ENCODE measurements around the gene CAND2. TPM values are rescaled to one million over a fixed set of nuclear protein-coding genes. Genes with fewer than 3 reads are reported as not detected.
A peak's percentile ranks its signal among the peaks of the same experiment; 100 is the strongest.
"Not testable (repeated sequence)": the region's sequence is repeated elsewhere in the genome, so short reads cannot be mapped to it uniquely, and the experiment has no call there.

The CAND2 gene
- total RNA-seq, 2 donors from 2014 or later = 1.2 to 1.6 TPM

DNA sequence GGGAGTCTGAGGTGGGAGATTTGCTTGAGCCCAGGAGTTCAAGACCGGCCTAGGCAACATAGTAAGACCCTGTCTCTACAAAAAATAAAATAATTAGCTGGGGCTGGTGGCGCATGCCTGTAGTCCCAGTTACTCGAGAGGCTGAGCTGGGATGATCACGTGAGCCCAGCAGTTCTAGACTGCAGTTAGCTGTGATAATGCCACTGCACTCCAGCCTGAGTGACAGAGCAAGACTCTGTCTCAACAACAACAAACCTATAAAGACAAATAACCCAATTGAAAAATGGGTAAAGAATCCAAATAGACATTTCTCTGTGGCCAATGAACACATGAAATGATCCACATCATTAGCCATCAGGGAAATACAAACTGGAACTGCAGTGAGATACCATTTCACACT, 46.0 kb downstream of the CAND2 start:
- Mint-ChIP-seq H3K27ac (peak overlapping the region; percentile 99), H3K4me1 (peaks cover 33% of the 10 kb centered on the region), H3K4me3 (no peak overlapping the region), H3K36me3 (ENCODE audit: low read depth) (peaks cover 11% of the 10 kb centered on the region), H3K27me3 (no peaks in the 10 kb centered on the region)
- ATAC-seq (no peak), DNase-seq (no peak)
- no peaks in the 10 kb centered on the region for H3K9me3 ChIP-seq (ENCODE audit: control insufficient read depth, low read length, poor library complexity, severe bottlenecking)

GRCh38 chr3:12845811-12846210, 49.3 kb downstream of the CAND2 start:
- no peaks in the 10 kb centered on the region for H3K9me3 ChIP-seq (ENCODE audit: control insufficient read depth, low read length, poor library complexity, severe bottlenecking)
- H3K4me3 Mint-ChIP-seq = no peak overlapping the region
- peaks cover 5% of the 10 kb centered on the region for H3K4me1 Mint-ChIP-seq
- ATAC-seq (no peak), DNase-seq (no peak)
- peaks cover 3% of the 10 kb centered on the region for H3K36me3 Mint-ChIP-seq (ENCODE audit: low read depth)
- no peak overlapping the region for H3K27ac Mint-ChIP-seq
- no peaks in the 10 kb centered on the region for H3K27me3 Mint-ChIP-seq

DNA sequence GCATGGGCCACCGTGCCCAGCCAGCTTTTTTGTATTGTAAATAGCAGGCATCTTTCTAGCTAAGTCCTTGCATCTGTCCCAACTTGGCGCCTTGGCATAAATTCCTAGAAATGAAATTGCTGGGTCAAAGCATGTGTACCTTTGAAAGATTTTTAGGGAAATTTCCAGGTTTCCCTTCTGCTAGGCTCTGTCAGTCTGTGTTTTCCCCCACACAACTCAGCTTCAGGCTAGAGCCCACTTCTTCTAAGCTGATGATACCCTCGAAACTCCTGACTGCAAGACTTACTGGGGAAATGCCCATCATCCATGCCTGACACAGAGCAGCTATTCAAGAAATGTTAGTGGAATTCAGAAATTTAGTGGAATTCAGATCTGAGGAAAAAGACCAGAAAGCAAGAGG, 55.7 kb downstream of the CAND2 start:
- Mint-ChIP-seq H3K27ac (no peak overlapping the region), H3K27me3 (peaks cover 30% of the 10 kb centered on the region), H3K4me3 (no peak overlapping the region)

DNA sequence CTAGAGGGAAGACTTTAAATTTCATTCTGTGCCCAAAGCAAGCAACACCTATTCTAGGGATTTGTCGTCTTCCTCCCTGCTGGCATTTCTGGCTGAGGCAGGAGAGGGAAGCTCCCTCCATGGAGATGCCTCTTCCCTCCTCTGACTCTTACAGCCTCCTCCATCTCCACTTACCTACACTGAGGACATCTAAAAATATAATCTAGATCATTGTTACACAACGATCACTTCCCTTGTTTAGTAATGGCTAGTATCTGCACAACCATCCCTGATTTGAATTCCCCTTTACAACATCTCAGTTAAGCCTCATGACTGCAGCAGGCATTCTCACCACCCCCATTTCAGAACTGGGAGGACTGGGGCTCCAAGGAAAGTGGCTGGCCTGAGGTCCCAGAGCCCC, 57.4 kb downstream of the CAND2 start:
- not testable (repeated sequence) for H3K4me1 Mint-ChIP-seq; ATAC-seq; H3K9me3 ChIP-seq (ENCODE audit: control insufficient read depth, low read length, poor library complexity, severe bottlenecking); H3K27ac Mint-ChIP-seq; DNase-seq; H3K4me3 Mint-ChIP-seq; H3K36me3 Mint-ChIP-seq (ENCODE audit: low read depth)
- H3K27me3 Mint-ChIP-seq = peaks cover 36% of the 10 kb centered on the region

More for the DNA sequence above, 55.7 kb downstream of the CAND2 start:
- no peaks in the 10 kb centered on the region for H3K4me1 Mint-ChIP-seq
- DNase-seq (no peak), ATAC-seq (no peak)
- peaks cover 4% of the 10 kb centered on the region for H3K36me3 Mint-ChIP-seq (ENCODE audit: low read depth)
- no peaks in the 10 kb centered on the region for H3K9me3 ChIP-seq (ENCODE audit: control insufficient read depth, low read length, poor library complexity, severe bottlenecking)

- peaks cover 4% of the 10 kb centered on the region for H3K36me3 Mint-ChIP-seq (ENCODE audit: low read depth)
- no peaks in the 10 kb centered on the region for H3K9me3 ChIP-seq (ENCODE audit: control insufficient read depth, low read length, poor library complexity, severe bottlenecking)
- no peak for DNase-seq
- no peak overlapping the region for H3K27ac Mint-ChIP-seq
- ATAC-seq = no peak
- no peak overlapping the region for H3K4me3 Mint-ChIP-seq
- peaks cover 38% of the 10 kb centered on the region for H3K27me3 Mint-ChIP-seq
- H3K4me1 Mint-ChIP-seq = no peaks in the 10 kb centered on the region
These were observed 58.1 kb downstream of the CAND2 start for GRCh38 chr3:12854565-12854964.

- Mint-ChIP-seq H3K27me3 (peaks cover 48% of the 10 kb centered on the region), H3K36me3 (ENCODE audit: low read depth) (no peaks in the 10 kb centered on the region), H3K27ac (no peak overlapping the region), H3K4me1 (no peaks in the 10 kb centered on the region), H3K4me3 (no peak overlapping the region)
- DNase-seq (no peak), ATAC-seq (no peak)
- no peaks in the 10 kb centered on the region for H3K9me3 ChIP-seq (ENCODE audit: control insufficient read depth, low read length, poor library complexity, severe bottlenecking)
These were observed 60.1 kb downstream of the CAND2 start for GRCh38 chr3:12856626-12857025.

- H3K27ac Mint-ChIP-seq = no peak overlapping the region
- H3K4me3 Mint-ChIP-seq = no peak overlapping the region
- no peaks in the 10 kb centered on the region for H3K36me3 Mint-ChIP-seq (ENCODE audit: low read depth)
- DNase-seq (no peak), ATAC-seq (no peak)
- no peaks in the 10 kb centered on the region for H3K9me3 ChIP-seq (ENCODE audit: control insufficient read depth, low read length, poor library complexity, severe bottlenecking)
- no peaks in the 10 kb centered on the region for H3K4me1 Mint-ChIP-seq
- peaks cover 35% of the 10 kb centered on the region for H3K27me3 Mint-ChIP-seq
These were observed 63.4 kb downstream of the CAND2 start for GRCh38 chr3:12859840-12860239.

DNA sequence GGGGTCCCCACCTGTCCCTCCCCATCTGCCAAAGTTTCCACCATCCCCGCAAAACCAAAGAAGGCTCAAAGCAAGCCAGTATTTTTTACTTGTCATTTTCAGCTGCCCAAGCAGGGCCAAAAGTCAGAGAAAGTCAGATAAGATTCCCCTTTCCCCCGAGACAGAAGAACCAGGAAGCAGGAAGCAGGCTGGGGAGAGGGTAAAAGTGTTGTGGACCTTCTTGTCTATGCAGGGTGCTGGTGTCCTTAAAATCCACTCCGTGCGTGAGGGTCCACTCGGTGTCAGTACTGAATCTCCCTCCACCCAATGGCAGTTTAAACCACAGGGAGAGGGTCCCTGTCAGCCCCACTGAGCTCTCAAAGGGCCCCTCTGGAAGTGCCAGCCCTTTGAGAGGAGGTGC, 65.1 kb downstream of the CAND2 start:
- peaks cover 33% of the 10 kb centered on the region for H3K27me3 Mint-ChIP-seq
- H3K4me1 Mint-ChIP-seq = no peaks in the 10 kb centered on the region
- H3K4me3 Mint-ChIP-seq = no peak overlapping the region
- no peak overlapping the region for H3K27ac Mint-ChIP-seq
- no peak for ATAC-seq
- H3K36me3 Mint-ChIP-seq (ENCODE audit: low read depth) = no peaks in the 10 kb centered on the region
- peaks cover 5% of the 10 kb centered on the region for H3K9me3 ChIP-seq (ENCODE audit: control insufficient read depth, low read length, poor library complexity, severe bottlenecking)
- no peak for DNase-seq

DNA sequence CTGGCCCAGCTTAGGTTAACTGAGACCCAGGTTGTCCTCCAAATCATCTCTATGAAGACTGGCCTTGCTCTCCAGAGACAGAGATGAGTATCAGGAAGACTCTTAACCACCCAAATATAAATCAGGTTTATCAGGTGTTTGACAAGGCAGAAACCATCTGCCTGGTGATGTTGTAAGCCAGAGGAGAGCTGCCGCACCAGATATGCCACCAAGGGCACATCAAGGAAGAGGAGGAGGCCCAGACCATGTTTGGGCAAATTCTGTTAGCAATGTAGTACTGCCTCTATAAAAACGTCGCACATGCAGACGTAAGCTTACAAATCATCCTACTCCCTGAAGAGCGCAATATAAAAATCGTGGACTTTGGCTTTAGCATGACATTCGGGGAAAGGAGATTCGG, 65.9 kb downstream of the CAND2 start:
- Mint-ChIP-seq H3K27me3 (peaks cover 26% of the 10 kb centered on the region), H3K4me3 (no peak overlapping the region), H3K36me3 (ENCODE audit: low read depth) (no peaks in the 10 kb centered on the region), H3K4me1 (no peaks in the 10 kb centered on the region), H3K27ac (no peak overlapping the region)
- ATAC-seq (no peak), DNase-seq (no peak)
- peaks cover 5% of the 10 kb centered on the region for H3K9me3 ChIP-seq (ENCODE audit: control insufficient read depth, low read length, poor library complexity, severe bottlenecking)

DNA sequence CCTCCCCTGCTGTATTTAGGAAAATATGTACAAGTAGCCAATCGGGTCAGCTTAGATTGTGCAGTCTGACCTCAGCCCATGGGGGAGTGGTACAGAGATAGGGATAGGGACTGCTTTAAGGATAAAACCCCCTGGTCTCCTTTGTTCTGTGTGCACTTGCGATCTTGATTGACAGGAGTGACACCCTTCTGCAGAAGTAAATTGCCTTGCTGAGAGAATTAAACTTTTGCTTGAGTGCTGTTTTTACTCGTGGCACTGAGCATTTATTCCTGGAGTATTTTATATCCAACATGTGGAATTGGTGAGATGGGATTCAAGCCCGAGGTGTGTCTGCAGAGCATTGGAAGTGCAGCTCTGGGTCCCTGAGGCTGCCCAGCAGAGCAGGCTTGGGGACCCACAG, 68.8 kb downstream of the CAND2 start:
- ATAC-seq (no peak), DNase-seq (no peak)
- Mint-ChIP-seq H3K27me3 (peaks cover 36% of the 10 kb centered on the region), H3K36me3 (ENCODE audit: low read depth) (no peaks in the 10 kb centered on the region), H3K27ac (no peak overlapping the region), H3K4me3 (no peak overlapping the region), H3K4me1 (peaks cover 9% of the 10 kb centered on the region)
- peaks cover 5% of the 10 kb centered on the region for H3K9me3 ChIP-seq (ENCODE audit: control insufficient read depth, low read length, poor library complexity, severe bottlenecking)

- Mint-ChIP-seq H3K27ac (no peak overlapping the region), H3K27me3 (peaks cover 35% of the 10 kb centered on the region), H3K4me1 (peaks cover 15% of the 10 kb centered on the region), H3K36me3 (ENCODE audit: low read depth) (no peaks in the 10 kb centered on the region), H3K4me3 (no peak overlapping the region)
- ATAC-seq = no peak
- peaks cover 5% of the 10 kb centered on the region for H3K9me3 ChIP-seq (ENCODE audit: control insufficient read depth, low read length, poor library complexity, severe bottlenecking)
- DNase-seq = no peak
These were observed 70.4 kb downstream of the CAND2 start for GRCh38 chr3:12866836-12867235.

DNA sequence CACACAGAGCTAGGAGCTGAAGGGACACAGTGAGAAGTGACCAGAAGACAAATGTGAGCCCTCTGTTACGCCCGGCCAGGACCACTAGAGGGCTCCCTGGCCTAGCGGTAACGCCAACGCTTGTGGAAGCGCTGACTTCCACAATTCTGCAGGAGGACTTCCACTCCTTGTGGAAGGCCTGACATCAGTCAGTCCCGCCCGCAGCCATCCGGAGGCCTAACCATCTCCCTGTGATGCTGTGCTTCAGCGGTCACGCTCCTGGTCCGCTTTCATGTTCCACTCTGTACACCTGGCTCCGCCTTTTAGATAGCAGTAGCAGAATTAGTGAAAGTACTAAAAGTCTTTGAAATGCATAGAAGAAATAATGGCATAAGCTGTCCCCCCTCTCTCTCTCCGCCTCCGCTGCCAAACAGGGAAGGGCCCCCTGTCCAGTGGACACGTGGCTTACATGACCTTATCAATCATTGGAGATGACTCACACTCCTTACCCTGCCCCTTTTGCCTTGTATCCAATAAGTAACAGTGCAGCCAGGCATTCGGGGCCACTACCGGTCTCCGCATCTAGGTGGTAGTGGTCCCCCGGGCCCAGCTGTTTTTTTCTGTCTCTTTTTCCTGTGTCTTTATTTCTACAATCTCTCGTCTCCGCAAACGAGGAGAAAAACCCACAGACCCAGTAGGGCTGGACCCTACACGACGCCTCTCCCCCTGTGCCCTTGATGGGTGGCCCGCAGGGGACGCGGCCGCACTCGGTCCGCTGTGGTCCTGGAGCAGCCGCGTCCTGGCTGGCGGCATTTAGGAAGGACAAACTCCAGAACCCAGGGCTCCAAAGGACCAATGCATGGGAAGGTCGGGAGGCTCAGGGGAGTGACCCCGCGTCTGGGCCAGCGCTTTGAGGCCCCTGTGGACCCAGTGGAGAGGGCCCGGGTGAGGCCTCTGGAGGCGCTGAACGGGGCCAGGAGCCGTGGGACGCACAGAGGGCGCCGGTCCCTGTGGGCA, 71.9 kb downstream of the CAND2 start:
- peak; percentile 28 to 42 (median 36) for DNase-seq
- H3K4me3 Mint-ChIP-seq = peak overlapping the region; percentile 97
- H3K27ac Mint-ChIP-seq = peak overlapping the region; percentile 86
- H3K27me3 Mint-ChIP-seq = peaks cover 34% of the 10 kb centered on the region
- H3K9me3 ChIP-seq (ENCODE audit: control insufficient read depth, low read length, poor library complexity, severe bottlenecking) = peaks cover 5% of the 10 kb centered on the region
- ATAC-seq = peak; percentile 80
- H3K36me3 Mint-ChIP-seq (ENCODE audit: low read depth) = no peaks in the 10 kb centered on the region
- H3K4me1 Mint-ChIP-seq = peaks cover 16% of the 10 kb centered on the region

GRCh38 chr3:12869035-12869621, 72.6 kb downstream of the CAND2 start:
- peaks cover 5% of the 10 kb centered on the region for H3K9me3 ChIP-seq (ENCODE audit: control insufficient read depth, low read length, poor library complexity, severe bottlenecking)
- ATAC-seq (peak; percentile 21), DNase-seq (no peak)
- Mint-ChIP-seq H3K4me3 (peak overlapping the region; percentile 97), H3K4me1 (peaks cover 16% of the 10 kb centered on the region), H3K36me3 (ENCODE audit: low read depth) (no peaks in the 10 kb centered on the region), H3K27ac (peak overlapping the region; percentile 86), H3K27me3 (peaks cover 42% of the 10 kb centered on the region)
